PC-9 (cell line): ENCODE data around the gene ICE2. TPM values are rescaled to one million over a fixed set of nuclear protein-coding genes. Genes with fewer than 3 reads are reported as not detected.

Experiments
- BruUV-seq: library from RNA; stranded (reverse); fragments of 400-500 nt; replicated peaks from 2 replicates; lab custom pipeline; 2021; lab: Mats Ljungman, UMichigan
- CTCF ChIA-PET: fragments of 300-600 bp; sonication (Branson Sonifier 250); formaldehyde crosslinking; loops from one replicate; lab custom pipeline; 2022; ENCODE audit warnings: antibody characterized with exemption; lab: Charles Lee
- POLR2A ChIA-PET: fragments of 300-600 bp; sonication (Branson Sonifier 250); formaldehyde crosslinking; loops from one replicate; lab custom pipeline; 2022; ENCODE audit warnings: antibody characterized with exemption; ENCODE audit not compliant: unreplicated experiment; lab: Charles Lee
- DNase-seq, 2 experiments: peaks; one replicate each; pipeline versions ENCODE4 v3.0.0 to v3.0.0-alpha.2; 2015 to 2022; ENCODE audit warnings: mixed read lengths in 1 of 2
- H2AFZ ChIP-seq: fragments of 200-600 bp; sonication (generic); 2 replicates; pipeline ENCODE4 v1.8.1; 2017; ENCODE audit warnings: antibody characterized with exemption
- H3F3A ChIP-seq: fragments of 200-600 bp; sonication (generic); 2 replicates; pipeline ENCODE4 v1.8.1; 2017; ENCODE audit warnings: antibody characterized with exemption, mild to moderate bottlenecking, low read depth; ENCODE audit not compliant: insufficient read depth
- H3K27ac ChIP-seq: fragments of 200-600 bp; sonication (generic); 2 replicates; pipeline ENCODE4 v1.6.1; 2016; ENCODE audit warnings: mixed run types
- H3K27me3 ChIP-seq: fragments of 200-600 bp; sonication (generic); 2 replicates; pipeline ENCODE4 v1.6.1; 2016; ENCODE audit warnings: low read depth, mixed run types; ENCODE audit not compliant: insufficient read depth
- H3K36me3 ChIP-seq: fragments of 200-600 bp; sonication (generic); 2 replicates; pipeline ENCODE4 v1.6.1; 2016; ENCODE audit warnings: low read depth, mixed run types
- H3K4me1 ChIP-seq: fragments of 200-600 bp; sonication (generic); replicated peaks from 2 replicates; pipeline ENCODE4 v1.6.1; 2016; ENCODE audit warnings: mixed run types; ENCODE audit not compliant: insufficient read depth
- H3K4me2 ChIP-seq: fragments of 200-600 bp; sonication (generic); 2 replicates; pipeline ENCODE4 v1.6.1; 2017; ENCODE audit warnings: mixed run types
- H3K4me3 ChIP-seq: fragments of 200-600 bp; sonication (generic); 2 replicates; pipeline ENCODE4 v1.6.1; 2016; ENCODE audit warnings: mixed run types
- H3K79me2 ChIP-seq: fragments of 200-600 bp; sonication (generic); 2 replicates; pipeline ENCODE4 v1.6.1; 2017; ENCODE audit warnings: low read depth, mixed run types
- H3K9me2 ChIP-seq: fragments of 200-600 bp; sonication (generic); 2 replicates; pipeline ENCODE4 v1.8.1; 2017; ENCODE audit warnings: mild to moderate bottlenecking; ENCODE audit not compliant: insufficient read depth
- H3K9me3 ChIP-seq: fragments of 200-600 bp; sonication (generic); 2 replicates; pipeline ENCODE4 v1.8.1; 2016; ENCODE audit warnings: low read depth; ENCODE audit not compliant: insufficient read depth
- H4K20me1 ChIP-seq: fragments of 200-600 bp; sonication (generic); 2 replicates; pipeline ENCODE4 v1.8.1; 2017; ENCODE audit not compliant: insufficient read depth
- EZH2 ChIP-seq: fragments of 200-600 bp; sonication (generic); IDR thresholded peaks from 2 replicates; pipeline ENCODE4 v1.8.0; 2017; ENCODE audit warnings: antibody characterized with exemption, low read depth
- intact Hi-C: fragments of 100-400 bp; cut with micrococcal nuclease; formaldehyde crosslinking; loops from one replicate; pipeline ENCODE4 v1.10.0; 2022; ENCODE audit not compliant: unreplicated experiment
- total RNA-seq: library from RNA; stranded (reverse); gene quantifications from 2 replicates; pipeline ENCODE4 v1.2.3, GENCODE V29; 2021
- TF ChIP-seq, protein P1 (sequence below): fragments of 200-600 bp; sonication (generic); conservative IDR thresholded peaks from 2 replicates; pipeline ENCODE4 v1.6.1; 2017; ENCODE audit warnings: mixed run types, antibody characterized with exemption, mild to moderate bottlenecking, moderate library complexity

ICE2 gene
- total RNA-seq, 1 experiment from 2014 or later = 67.5 TPM

DNA sequence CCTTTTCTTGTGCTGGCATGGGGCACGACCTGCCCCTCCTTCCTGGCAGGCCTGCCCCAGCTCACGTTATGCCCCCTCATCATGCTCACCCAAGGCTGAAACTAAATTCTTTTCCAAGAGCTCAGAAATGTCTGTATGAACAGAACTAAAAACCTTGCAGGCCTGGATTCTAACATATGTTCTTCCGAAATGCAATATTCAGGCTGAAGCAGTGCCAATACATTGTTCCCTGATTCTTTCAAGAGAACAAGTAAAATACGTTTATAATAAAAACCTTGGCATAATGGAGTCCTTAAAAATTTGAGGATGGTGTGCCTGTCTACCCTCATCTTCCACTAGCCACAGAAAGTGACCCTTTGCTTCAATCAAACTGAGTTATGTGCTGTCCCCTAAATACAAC lies 48.5 kb upstream of the ICE2 start:
- peaks cover 10% of the 10 kb centered on the region; the same call in 1 of the 2 replicates for H3K4me1 ChIP-seq
- BruUV-seq = no TSS peak
- H3K4me3 ChIP-seq = no peak overlapping the region
- ChIA-PET CTCF (no interaction called here), POLR2A (no interaction called here)
- H3K36me3 ChIP-seq = no peaks in the 10 kb centered on the region
- no peaks in the 10 kb centered on the region for H3K27me3 ChIP-seq
- no peaks in the 10 kb centered on the region for H3F3A ChIP-seq
- H3K27ac ChIP-seq = no peak overlapping the region
- intact Hi-C loops = loop anchor here (10.0 kb wide), 1 partner anchor 803 kb away; no protein-coding TSS in a partner anchor
- H3K9me3 ChIP-seq = no peaks in the 10 kb centered on the region
- no peaks in the 10 kb centered on the region for H4K20me1 ChIP-seq
- DNase-seq = no peak
- H3K4me2 ChIP-seq = no peak overlapping the region
- no peaks in the 10 kb centered on the region for H3K9me2 ChIP-seq
- TF ChIP-seq, protein P1, sequence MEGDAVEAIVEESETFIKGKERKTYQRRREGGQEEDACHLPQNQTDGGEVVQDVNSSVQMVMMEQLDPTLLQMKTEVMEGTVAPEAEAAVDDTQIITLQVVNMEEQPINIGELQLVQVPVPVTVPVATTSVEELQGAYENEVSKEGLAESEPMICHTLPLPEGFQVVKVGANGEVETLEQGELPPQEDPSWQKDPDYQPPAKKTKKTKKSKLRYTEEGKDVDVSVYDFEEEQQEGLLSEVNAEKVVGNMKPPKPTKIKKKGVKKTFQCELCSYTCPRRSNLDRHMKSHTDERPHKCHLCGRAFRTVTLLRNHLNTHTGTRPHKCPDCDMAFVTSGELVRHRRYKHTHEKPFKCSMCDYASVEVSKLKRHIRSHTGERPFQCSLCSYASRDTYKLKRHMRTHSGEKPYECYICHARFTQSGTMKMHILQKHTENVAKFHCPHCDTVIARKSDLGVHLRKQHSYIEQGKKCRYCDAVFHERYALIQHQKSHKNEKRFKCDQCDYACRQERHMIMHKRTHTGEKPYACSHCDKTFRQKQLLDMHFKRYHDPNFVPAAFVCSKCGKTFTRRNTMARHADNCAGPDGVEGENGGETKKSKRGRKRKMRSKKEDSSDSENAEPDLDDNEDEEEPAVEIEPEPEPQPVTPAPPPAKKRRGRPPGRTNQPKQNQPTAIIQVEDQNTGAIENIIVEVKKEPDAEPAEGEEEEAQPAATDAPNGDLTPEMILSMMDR = no peak
- no peak for TF ChIP-seq EZH2
- H3K79me2 ChIP-seq = no peaks in the 10 kb centered on the region
- no peak overlapping the region for H2AFZ ChIP-seq

DNA sequence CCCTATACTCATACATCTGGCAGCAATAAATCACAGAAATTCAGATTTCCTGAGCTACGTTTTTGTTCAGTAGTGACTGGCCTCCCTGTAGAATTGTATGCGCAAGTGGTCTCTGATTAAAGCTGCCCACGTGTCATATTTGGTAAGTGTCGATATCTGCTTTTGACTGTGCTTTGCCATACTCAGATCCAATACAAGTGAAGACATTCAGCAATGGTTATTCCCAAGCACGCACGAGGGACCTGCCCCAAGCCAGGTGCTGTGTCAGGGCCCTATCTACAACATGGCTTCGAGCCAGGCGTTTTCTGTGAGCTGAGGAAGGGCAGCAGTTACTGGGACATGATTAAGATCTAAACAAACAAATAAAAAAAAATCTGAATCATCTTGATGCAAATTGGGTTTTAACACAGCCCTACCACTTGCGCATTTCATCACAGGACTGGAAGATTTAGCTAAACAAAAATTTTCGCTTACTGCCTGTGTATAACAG lies 47.2 kb upstream of the ICE2 start:
- no peaks in the 10 kb centered on the region for H3K27me3 ChIP-seq
- peaks cover 11% of the 10 kb centered on the region for H3K4me1 ChIP-seq
- DNase-seq = peak; percentile 49 to 60
- H2AFZ ChIP-seq = no peak overlapping the region
- no peak overlapping the region for H3K4me2 ChIP-seq
- TF ChIP-seq EZH2 = no peak
- TF ChIP-seq, protein P1 = no peak
- BruUV-seq = no TSS peak
- no peaks in the 10 kb centered on the region for H3K9me3 ChIP-seq
- H3K9me2 ChIP-seq = no peaks in the 10 kb centered on the region
- H3K4me3 ChIP-seq = no peak overlapping the region
- ChIA-PET POLR2A (interaction anchor here (0.6 kb wide), 1 partner anchor 1558 kb away, joined by 5 read pairs; no protein-coding TSS in a partner anchor), CTCF (no interaction called here)
- intact Hi-C loops = loop anchor here (10.0 kb wide), 1 partner anchor 801 kb away; no protein-coding TSS in a partner anchor
- H3K27ac ChIP-seq = no peak overlapping the region
- H3F3A ChIP-seq = 0 out of 2 replicates have a peak, but pooled peaks cover 2% of the 10 kb centered on the region
- H3K79me2 ChIP-seq = no peaks in the 10 kb centered on the region
- H3K36me3 ChIP-seq = no peaks in the 10 kb centered on the region
- no peaks in the 10 kb centered on the region for H4K20me1 ChIP-seq

DNA sequence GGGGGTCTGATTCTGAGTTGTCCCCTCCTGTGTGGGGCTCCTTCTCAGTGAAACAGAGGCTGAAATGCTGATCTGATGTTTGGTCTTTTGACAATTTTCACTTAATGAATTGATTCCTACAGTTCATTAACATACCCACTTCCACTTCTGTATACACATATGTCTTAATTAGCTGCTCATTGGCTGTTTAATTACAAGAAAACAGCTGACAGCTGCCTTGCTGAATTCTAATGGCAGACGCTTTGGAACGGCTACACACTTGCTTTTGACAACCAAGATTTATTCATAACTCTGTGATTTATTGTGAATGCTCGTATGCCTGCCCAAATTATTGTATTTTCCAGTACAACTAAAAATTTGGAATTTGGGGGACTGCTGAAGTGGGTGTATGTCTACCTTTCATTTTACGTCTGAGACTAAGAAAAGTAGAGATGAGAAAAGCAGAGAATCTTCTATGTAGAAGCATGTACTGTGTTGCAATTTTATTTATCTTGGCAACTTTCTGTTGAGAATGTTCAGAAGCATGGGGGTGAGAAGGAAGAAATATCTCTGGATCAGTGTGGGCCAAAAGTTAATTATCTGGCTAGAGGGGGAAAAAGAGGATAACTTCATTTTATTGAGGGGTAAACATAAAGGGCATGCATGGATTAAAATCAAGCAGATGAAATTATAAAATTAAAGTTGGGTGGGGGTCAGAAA lies 46.5 kb upstream of the ICE2 start:
- Histone ChIP-seq H3K9me2 (no peaks in the 10 kb centered on the region), H4K20me1 (no peaks in the 10 kb centered on the region), H3K36me3 (no peaks in the 10 kb centered on the region), H3K4me1 (peaks cover 17% of the 10 kb centered on the region), H3K9me3 (no peaks in the 10 kb centered on the region), H3K27me3 (no peaks in the 10 kb centered on the region), H3K79me2 (no peaks in the 10 kb centered on the region), H2AFZ (no peak overlapping the region), H3K27ac (no peak overlapping the region), H3K4me2 (no peak overlapping the region), H3F3A (peaks cover 8% of the 10 kb centered on the region), H3K4me3 (no peak overlapping the region)
- ChIA-PET CTCF (no interaction called here), POLR2A (no interaction called here)
- intact Hi-C loops = loop anchor here (10.0 kb wide), 1 partner anchor 801 kb away; no protein-coding TSS in a partner anchor
- no TSS peak for BruUV-seq
- DNase-seq = no peak
- TF ChIP-seq, protein P1 = no peak
- no peak for TF ChIP-seq EZH2
